NCI-H1092 treated with DMSO at 0.1 percent for 48 hours (cell line): ENCODE measurements around the gene SPCS2.

ENCODE experiments used
- DNase-seq: peaks from one replicate; lab custom pipeline; 2025; lab: John Stamatoyannopoulos, UW

Gene SPCS2

GRCh38 chr11:74948898-74949752 lies at the start of gene SPCS2, which contains the start of gene XRRA1:
TSS of gene SPCS2 (plus strand) at chr11:74949266. CDS start at chr11:74949286, 20 bp downstream.
TSS of gene XRRA1 (minus strand) at chr11:74949091. CDS start at chr11:74940878, 8,213 bp downstream.
- peak; percentile 99 for DNase-seq

DNA sequence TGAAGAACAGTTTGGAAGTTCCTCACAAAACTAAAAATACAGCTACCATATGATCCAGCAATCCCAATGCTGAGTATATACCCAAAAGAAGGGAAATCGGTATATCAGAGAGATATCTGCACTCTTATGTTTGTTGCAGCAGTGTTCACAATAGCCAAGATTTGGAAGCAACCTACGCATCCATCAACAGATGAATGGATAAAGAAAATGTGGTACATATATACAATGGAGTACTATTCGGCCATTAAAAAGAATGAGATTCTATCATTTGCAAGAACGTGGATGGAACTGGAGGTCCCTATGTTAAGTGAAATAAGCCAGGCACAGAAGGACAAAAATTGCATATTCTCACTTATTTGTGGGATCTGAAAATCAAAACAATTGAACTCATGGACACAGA lies 46.7 kb upstream of the SPCS2 start:
- no peak for DNase-seq

- no peak for DNase-seq
Measured at GRCh38 chr11:74905326-74905725, 43.7 kb upstream of the SPCS2 start.

DNA sequence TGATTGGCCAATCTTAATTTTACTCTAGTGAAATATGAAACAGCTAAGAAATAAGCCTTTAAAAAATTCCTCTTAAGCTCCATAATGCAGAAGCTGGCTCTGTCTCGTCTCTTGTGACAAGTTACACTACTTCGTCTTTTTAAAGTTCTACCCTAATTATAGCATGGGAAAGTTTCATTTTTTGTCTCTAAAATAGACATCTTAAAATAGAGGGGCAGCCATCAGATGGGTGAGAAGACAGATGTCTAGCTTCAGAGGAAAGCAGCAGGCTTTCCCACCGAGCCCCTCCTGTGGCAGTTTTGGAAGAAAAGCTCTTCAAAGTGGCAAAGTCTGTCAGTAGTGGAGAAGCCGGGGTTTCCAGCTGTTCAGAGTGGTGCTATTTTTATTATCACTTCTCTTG lies 39.7 kb upstream of the SPCS2 start:
- DNase-seq = no peak

GRCh38 chr11:74909812-74910211 lies 39.3 kb upstream of the SPCS2 start:
- no peak for DNase-seq

DNA sequence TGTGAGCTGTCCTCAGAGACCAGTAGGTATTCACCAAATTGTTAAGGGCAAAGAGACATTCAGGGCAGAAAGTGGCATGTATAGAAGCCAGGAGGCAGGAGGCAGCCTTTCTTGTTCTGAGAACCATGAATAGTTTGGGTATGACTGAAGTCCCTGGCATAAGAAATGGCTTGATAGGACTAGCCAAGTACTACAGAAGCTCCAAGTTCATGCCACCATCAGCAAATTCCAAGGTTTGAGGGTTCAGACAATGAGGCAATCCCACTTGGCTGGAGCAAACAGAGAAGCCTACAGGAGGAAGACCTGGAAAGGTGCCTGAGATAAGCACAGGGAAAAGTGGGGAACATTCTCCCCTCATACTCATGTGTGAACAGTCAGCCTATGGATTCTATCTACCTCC lies 25.9 kb upstream of the SPCS2 start:
- no peak for DNase-seq

DNA sequence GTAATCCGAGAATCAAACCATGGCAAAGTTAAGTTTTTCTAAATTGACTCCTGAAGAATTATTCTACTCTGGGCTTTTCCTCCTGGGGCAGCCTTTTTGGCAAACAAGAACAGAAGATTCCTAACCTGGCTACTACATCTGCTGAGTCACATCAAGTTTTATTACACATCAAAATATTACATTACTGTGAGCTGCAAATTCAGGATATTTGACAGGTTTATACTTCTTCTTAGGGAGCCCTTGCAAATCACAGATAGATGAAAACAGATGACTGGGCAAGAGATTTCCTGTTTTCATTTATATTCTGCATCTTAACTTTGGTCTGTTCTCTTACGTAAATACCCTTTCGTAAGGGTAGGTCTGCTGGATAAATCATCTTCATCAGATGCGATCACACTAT lies 23.8 kb upstream of the SPCS2 start:
- DNase-seq = no peak

GRCh38 chr11:74926304-74927030 lies 22.6 kb upstream of the SPCS2 start:
- DNase-seq = no peak

GRCh38 chr11:74927496-74927895 lies 21.6 kb upstream of the SPCS2 start:
- DNase-seq = no peak

DNA sequence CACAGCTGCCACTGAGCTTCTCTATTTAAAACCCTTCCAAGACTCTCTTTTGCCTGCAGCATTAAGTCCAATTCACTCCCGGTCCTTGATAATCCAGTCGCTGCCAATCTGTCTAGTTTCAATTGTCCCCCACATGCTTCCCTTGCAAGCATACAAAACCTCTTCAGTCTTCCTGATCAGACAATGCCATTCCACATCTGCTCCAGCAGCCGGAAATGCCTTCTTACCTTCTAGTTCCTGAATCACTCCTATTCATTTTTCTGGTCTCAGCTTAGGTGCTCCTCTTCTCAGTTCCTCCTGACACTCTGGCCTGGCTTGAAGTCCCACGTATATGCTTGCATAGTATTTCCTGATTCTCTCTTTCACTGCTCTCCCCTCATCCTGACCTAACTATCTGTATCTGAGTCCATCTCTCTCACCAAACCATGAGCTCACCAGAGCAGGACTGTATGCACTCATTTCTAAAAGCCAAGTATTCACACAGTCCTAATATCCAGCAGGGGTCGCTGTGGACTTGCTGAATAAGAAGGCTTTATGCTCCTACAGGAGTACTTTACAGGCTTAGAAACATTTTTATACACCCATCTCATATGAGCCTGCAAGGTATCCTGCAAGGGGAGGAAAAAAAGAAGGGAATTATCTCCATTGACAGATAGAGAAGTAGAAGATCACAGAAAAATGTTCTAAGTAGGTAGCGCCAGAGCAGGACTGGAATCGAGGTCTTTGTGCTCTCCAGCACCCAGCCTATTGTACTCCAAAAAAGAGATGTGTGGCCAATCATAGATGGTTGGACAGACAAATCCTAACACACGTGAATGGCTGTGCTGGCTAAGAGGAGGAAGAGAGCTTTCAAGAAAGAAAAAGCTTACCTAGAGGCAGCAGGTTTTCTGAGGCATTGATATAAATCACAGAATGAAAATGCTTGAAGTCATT lies 19.4 kb upstream of the SPCS2 start:
- peak; percentile 84 for DNase-seq

DNA sequence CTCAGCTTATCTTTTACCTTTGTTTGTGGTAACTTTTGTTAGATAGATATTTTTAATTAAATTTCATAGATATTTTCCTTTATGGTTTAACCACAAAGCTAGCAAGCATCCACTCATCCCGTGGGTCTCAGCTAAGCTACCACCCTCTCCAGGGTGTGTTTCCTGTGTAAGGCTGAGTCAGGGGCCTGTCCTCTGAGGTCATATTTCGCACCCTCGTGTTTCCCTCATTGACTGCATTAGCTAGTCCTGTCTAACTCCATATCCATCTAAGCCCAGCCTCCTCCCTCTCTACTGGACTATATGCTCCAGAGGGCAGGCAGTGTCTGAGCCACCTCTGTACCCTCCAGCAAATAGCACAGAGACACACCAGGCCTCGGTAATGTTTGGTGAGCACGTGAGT lies 16.9 kb upstream of the SPCS2 start:
- DNase-seq = no peak

DNA sequence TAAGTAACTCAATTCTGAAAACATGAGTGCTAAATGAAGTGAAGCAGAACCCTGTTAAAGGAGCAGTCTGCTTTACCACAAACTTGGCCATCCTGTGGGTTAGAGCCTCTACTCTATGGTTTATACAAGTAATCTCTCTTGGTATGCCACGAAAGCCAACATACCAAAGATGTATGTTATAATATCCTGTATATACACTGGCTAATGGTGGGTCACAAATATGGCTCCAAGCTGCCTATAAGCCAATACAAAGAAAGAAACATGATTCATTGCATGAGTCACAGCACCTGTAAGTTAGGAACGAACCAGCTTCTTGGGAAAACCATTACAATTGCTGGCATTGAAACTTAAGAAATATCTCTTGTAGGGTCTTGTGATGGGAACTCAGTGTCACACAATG lies 16.3 kb upstream of the SPCS2 start:
- DNase-seq = no peak

DNA sequence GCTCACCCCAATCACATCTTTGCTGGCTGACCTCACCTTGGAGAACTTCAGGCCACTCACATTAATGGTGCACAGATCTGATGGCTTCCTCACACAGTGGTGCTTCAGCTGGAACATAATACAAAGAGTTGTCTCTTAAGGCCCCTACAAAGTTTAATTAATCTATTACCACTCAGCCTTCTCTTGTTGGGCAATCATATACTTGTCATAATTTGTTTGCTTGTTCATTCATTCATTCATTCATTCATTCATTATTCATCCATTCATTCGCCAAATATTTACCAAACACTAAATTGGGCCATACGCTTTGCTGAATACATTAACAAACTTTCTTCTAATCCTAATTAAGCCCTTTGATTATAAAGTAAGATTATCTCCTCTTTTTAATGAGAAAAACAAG lies 15.3 kb upstream of the SPCS2 start:
- DNase-seq = no peak

- DNase-seq = no peak
Measured at GRCh38 chr11:74935285-74935684, 13.8 kb upstream of the SPCS2 start.

GRCh38 chr11:74936087-74936486 lies 13.0 kb upstream of the SPCS2 start:
- DNase-seq = peak; percentile 23

GRCh38 chr11:74936976-74937375 lies 12.1 kb upstream of the SPCS2 start:
- no peak for DNase-seq

DNA sequence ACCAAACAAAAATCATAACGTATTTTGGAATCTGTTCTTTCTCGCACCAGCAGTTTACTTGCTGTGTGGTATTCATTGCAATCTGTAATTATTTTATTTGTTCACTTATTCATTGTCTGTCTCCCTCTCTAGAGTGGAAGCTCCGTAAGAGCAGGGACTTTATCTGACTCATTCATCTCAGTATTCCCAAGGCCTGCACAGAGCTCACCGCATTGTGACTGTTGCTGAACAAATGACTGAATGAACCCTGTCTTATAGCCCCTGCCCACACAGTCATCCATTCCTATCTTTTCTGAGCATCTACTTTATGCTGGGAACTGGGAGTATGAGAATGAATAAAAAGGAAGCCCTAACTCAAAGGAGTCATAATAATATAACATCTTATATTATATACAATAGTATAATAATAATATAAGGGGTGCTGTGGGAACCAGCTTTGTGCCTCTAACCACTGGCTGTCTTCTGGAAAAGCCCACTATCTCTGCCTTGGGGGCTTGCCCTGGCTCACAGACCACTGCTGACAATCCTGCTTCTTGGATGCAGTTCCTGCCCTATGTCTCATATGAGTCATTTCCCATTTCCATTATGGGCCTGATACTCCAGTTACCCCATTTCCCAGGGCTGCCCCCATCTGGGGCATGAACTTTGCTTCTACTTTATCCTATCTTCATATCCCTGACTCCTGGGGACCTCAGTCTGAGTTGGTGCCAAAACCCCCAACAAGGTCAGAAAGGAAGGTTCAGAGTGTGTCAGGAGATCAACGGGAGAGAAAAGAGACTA lies 11.2 kb upstream of the SPCS2 start:
- no peak for DNase-seq

- DNase-seq = no peak
Measured at GRCh38 chr11:74941492-74941891, 7.6 kb upstream of the SPCS2 start.

GRCh38 chr11:74942073-74942759 lies 6.8 kb upstream of the SPCS2 start:
- no peak for DNase-seq

- peak; percentile 52 for DNase-seq
Measured at GRCh38 chr11:74948546-74948897, 544 bp upstream of the SPCS2 start.

- DNase-seq = no peak
Measured at GRCh38 chr11:74949753-74950137, 679 bp downstream of the SPCS2 start.
